ENCODE results near the gene SMAD2.

GRCh38 chr18:47844828-47845498, 85.5 kb downstream of the SMAD2 start:
- TF ChIP-seq EZH2 (IDR thresholded peaks at IDR 0.05; ENCODE audit: low read depth, unreplicated experiment) (no peak), CTCF (conservative IDR thresholded peaks at IDR 0.05; ENCODE audit: low read depth in 2 of 2) (no peak), ZNF114 (CRISPR knock-in tag; IDR thresholded peaks at IDR 0.05) (no peak), JUNB (IDR thresholded peaks at IDR 0.05; ENCODE audit: unreplicated experiment) (no peak), REST (IDR thresholded peaks at IDR 0.05; ENCODE audit: unreplicated experiment) (no peak), ZNF462 (CRISPR knock-in tag; IDR thresholded peaks at IDR 0.05) (no peak), POLR2AphosphoS5 (IDR thresholded peaks at IDR 0.05; ENCODE audit: low read depth) (no peak)

All from GM23338 (cell line).